Gastroesophageal sphincter (tissue), 4 donors: ENCODE measurements around the gene NHLRC2. TPM values are rescaled to one million over a fixed set of nuclear protein-coding genes. Genes with fewer than 3 reads are reported as not detected.

Source experiments
- ATAC-seq: fragments of 150-250 bp; one replicate; pipeline ENCODE4 v1.9.1; 2016; ENCODE audit warnings: mild to moderate bottlenecking, moderate library complexity
- H3K27ac ChIP-seq, 4 donors: fragments of 200-600 bp; sonication (generic) in 3 of 4; 1 replicate in 3 of 4; 2 replicates in 1 of 4; pipeline ENCODE4 v1.5.1; 2016 to 2019
- H3K27me3 ChIP-seq: fragments of 200-600 bp; sonication (generic); one replicate; pipeline ENCODE4 v1.5.1; 2019
- H3K36me3 ChIP-seq, 2 donors: fragments of 200-600 bp; sonication (generic); one replicate each; pipeline ENCODE4 v1.5.1; 2019; ENCODE audit warnings: control low read depth in 1 of 2
- H3K4me1 ChIP-seq, 3 donors: fragments of 200-600 bp; sonication (generic); 1 replicate in 2 of 3; 2 replicates in 1 of 3; pipeline ENCODE4 v1.5.1; 2016 to 2019; ENCODE audit warnings: control low read depth in 2 of 3
- H3K4me3 ChIP-seq, 2 donors: fragments of 200-600 bp; sonication (generic); one replicate each; pipeline ENCODE4 v1.5.1; 2019; ENCODE audit warnings: mild to moderate bottlenecking in 1 of 2, moderate library complexity in 1 of 2
- H3K9me3 ChIP-seq, 3 donors: fragments of 200-600 bp; sonication (generic); one replicate each; pipeline ENCODE4 v1.5.1; 2017 to 2019; ENCODE audit warnings: control low read depth in 2 of 3
- CTCF ChIP-seq, 4 experiments: fragments of 200-600 bp in 2 of 4; fragments of 450-650 bp in 2 of 4; sonication (generic) in 1 of 4; IDR thresholded peaks; one replicate each; pipeline ENCODE4 v1.5.1; 2017 to 2019; ENCODE audit warnings: antibody characterized with exemption in 4 of 4, mild to moderate bottlenecking in 2 of 4, moderate library complexity in 2 of 4
- EP300 ChIP-seq: sonication (generic); formaldehyde crosslinking; IDR thresholded peaks from one replicate; pipeline ENCODE4 v1.6.1; 2017; ENCODE audit warnings: antibody characterized with exemption, mild to moderate bottlenecking
- POLR2A ChIP-seq, 2 donors: fragments of 450-650 bp; IDR thresholded peaks; one replicate each; pipeline ENCODE4 v1.6.1; 2017; ENCODE audit warnings: antibody characterized with exemption in 2 of 2, mild to moderate bottlenecking in 2 of 2, moderate library complexity in 1 of 2
- POLR2AphosphoS5 ChIP-seq: sonication (generic); formaldehyde crosslinking; IDR thresholded peaks from one replicate; pipeline ENCODE4 v1.6.1; 2017; ENCODE audit warnings: antibody characterized with exemption
- whole genome bisulfite sequencing, 2 donors: methylation state at CpG; one replicate each; pipeline ENCODE4 v1.1.5; 2018; ENCODE audit warnings: low coverage in 1 of 2; 5-methylcytosine and 5-hydroxymethylcytosine counted together
- total RNA-seq, 4 donors: library from RNA; depleted of rRNA; stranded (reverse); fragments of >200 nt; gene quantifications; one replicate each; pipeline ENCODE4 v1.1.0, GENCODE V29; 2016

NHLRC2 gene
- total RNA-seq, 4 donors from 2014 or later: 41.2 to 80.9 (median 62.1) TPM

GRCh38 chr10:113924186-113924585, 69.7 kb downstream of the NHLRC2 start:
- H3K4me1 ChIP-seq: peaks cover 0 to 9% (median 0%) of the 10 kb centered on the region in 3 donors
- H3K27me3 ChIP-seq: no peaks in the 10 kb centered on the region
- H3K4me3 ChIP-seq: no peak overlapping the region
- TF ChIP-seq POLR2AphosphoS5 (no peak), EP300 (no peak), POLR2A (IDR thresholded peaks at IDR 0.05) (no peak), CTCF (IDR thresholded peaks at IDR 0.05) (no peak)
- peaks cover 0 to 8% (median 0%) of the 10 kb centered on the region in 3 donors for H3K9me3 ChIP-seq
- no peak overlapping the region for H3K27ac ChIP-seq
- ATAC-seq: no peak
- 80 to 83% methylated on average over 1 of the region's 1 CpG for WGBS, 2 donors
- H3K36me3 ChIP-seq: no peaks in the 10 kb centered on the region

- Histone ChIP-seq H3K36me3 (no peaks in the 10 kb centered on the region), H3K4me3 (no peak overlapping the region), H3K4me1 (peaks cover 0 to 9% (median 0%) of the 10 kb centered on the region in 3 donors), H3K27ac (no peak overlapping the region), H3K27me3 (no peaks in the 10 kb centered on the region), H3K9me3 (peaks cover 0 to 8% (median 0%) of the 10 kb centered on the region in 3 donors)
- WGBS, 2 donors: 83 to 92% methylated on average over 1 to 4 of the region's 4 CpGs
- no peak for ATAC-seq
- TF ChIP-seq POLR2A (IDR thresholded peaks at IDR 0.05) (no peak), EP300 (no peak), CTCF (IDR thresholded peaks at IDR 0.05) (no peak)
Observed at GRCh38 chr10:113924664-113925063, 70.2 kb downstream of the NHLRC2 start.

GRCh38 chr10:113927440-113927839, 73.0 kb downstream of the NHLRC2 start:
- no peak for ATAC-seq
- peaks cover 0 to 8% (median 0%) of the 10 kb centered on the region in 3 donors for H3K4me1 ChIP-seq
- no peak overlapping the region for H3K27ac ChIP-seq
- H3K4me3 ChIP-seq: no peak overlapping the region
- H3K36me3 ChIP-seq: no peaks in the 10 kb centered on the region
- WGBS, 2 donors: 50 to 82% methylated on average over 1 to 4 of the region's 5 CpGs
- no peak for TF ChIP-seq POLR2A (IDR thresholded peaks at IDR 0.05)
- no peak for TF ChIP-seq CTCF (IDR thresholded peaks at IDR 0.05)
- TF ChIP-seq POLR2AphosphoS5: no peak
- TF ChIP-seq EP300: no peak
- H3K27me3 ChIP-seq: no peaks in the 10 kb centered on the region
- H3K9me3 ChIP-seq: peaks cover 0 to 8% (median 0%) of the 10 kb centered on the region in 3 donors

GRCh38 chr10:113928830-113929229, 74.4 kb downstream of the NHLRC2 start:
- Histone ChIP-seq H3K27ac (no peak overlapping the region), H3K36me3 (no peaks in the 10 kb centered on the region), H3K27me3 (no peaks in the 10 kb centered on the region), H3K4me1 (no peaks in the 10 kb centered on the region), H3K9me3 (peaks cover 0 to 8% (median 0%) of the 10 kb centered on the region in 3 donors), H3K4me3 (no peak overlapping the region)
- no peak for ATAC-seq
- no peak for TF ChIP-seq POLR2AphosphoS5
- no peak for TF ChIP-seq POLR2A (IDR thresholded peaks at IDR 0.05)
- TF ChIP-seq EP300: no peak
- no peak for TF ChIP-seq CTCF (IDR thresholded peaks at IDR 0.05)

GRCh38 chr10:113929522-113929921, 75.1 kb downstream of the NHLRC2 start:
- no peak overlapping the region for H3K27ac ChIP-seq
- TF ChIP-seq POLR2A (IDR thresholded peaks at IDR 0.05): no peak
- no peak for TF ChIP-seq EP300
- no peak for TF ChIP-seq POLR2AphosphoS5
- no peak for TF ChIP-seq CTCF (IDR thresholded peaks at IDR 0.05)

More at GRCh38 chr10:113929522-113929921, 75.1 kb downstream of the NHLRC2 start:
- 82 to 88% methylated on average over 2 to 5 of the region's 6 CpGs for WGBS, 2 donors
- Histone ChIP-seq H3K36me3 (no peaks in the 10 kb centered on the region), H3K4me1 (no peaks in the 10 kb centered on the region), H3K4me3 (no peak overlapping the region), H3K27me3 (no peaks in the 10 kb centered on the region), H3K9me3 (peaks cover 0 to 6% (median 0%) of the 10 kb centered on the region in 3 donors)
- no peak for ATAC-seq
